CD4-positive, alpha-beta T cell treated with Interleukin-17A for 4 hours (primary cell): ENCODE data around the gene SOHLH1.

Source experiments
- DNase-seq: peaks from one replicate; pipeline ENCODE4 v3.0.0-alpha.2; 2020; ENCODE audit warnings: mixed read lengths

The SOHLH1 gene

DNA sequence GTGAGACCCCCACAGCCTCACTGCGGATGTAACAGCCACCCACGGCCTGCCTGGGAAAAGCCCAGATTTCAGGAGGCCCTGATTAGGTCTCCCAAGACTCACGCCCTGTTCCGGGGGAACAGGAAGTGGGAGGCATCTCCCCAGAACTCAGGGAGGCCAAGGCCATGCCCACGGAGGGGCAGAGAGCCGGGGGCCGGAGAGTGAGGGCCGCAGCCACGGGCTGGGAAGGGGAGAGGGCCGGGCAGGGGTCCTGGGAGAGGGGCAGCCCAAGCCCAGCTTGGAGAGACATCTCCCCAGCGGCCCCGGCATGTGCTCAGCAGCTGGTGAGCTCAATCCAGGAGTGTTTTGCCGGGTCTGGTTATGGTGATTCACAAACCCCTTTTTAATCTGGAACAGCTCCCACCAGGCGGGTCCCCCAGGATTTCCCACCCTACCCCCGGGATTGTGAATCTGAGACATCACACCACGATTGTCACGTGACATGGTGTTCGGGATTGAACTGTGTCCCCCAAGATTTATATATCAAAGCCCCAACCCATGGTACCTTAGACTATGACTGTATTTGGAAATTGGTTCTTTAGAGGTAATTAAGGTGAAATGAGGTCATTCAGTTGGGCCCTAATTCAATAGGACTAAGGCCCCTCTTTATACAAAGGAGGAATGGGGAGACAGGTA, 29.3 kb upstream of the SOHLH1 start:
- DNase-seq, result no peak

- no peak for DNase-seq
Observed at GRCh38 chr9:135727257-135727875, 28.1 kb upstream of the SOHLH1 start.

- DNase-seq, result no peak
Observed at GRCh38 chr9:135726138-135726853, 27.0 kb upstream of the SOHLH1 start.

GRCh38 chr9:135724186-135724787, 25.0 kb upstream of the SOHLH1 start:
- DNase-seq, result no peak

GRCh38 chr9:135722365-135722764, 23.1 kb upstream of the SOHLH1 start:
- DNase-seq, result no peak

DNA sequence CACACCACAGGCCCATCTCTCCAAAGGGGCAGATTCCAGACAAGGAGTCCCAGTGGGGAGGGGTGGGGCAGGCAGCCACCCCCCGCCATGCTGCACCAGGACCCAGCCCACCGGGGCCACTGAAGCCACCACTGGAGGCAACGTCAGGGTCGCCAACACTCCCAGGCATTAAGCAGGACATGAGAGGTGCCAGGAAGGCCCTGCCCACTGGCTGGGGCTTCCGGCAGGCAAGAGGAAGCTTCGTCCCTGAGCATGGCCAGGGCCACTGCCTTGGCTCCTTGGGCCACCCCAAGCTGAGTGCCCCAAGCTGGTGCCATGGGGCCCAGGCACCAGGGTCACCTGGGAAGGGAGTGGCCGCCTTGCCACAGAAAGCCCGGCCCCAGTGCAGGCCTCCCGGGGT, 20.2 kb upstream of the SOHLH1 start:
- no peak for DNase-seq

GRCh38 chr9:135718616-135719015, 19.3 kb upstream of the SOHLH1 start:
- no peak for DNase-seq

GRCh38 chr9:135717410-135717809, 18.1 kb upstream of the SOHLH1 start:
- DNase-seq, result no peak

DNA sequence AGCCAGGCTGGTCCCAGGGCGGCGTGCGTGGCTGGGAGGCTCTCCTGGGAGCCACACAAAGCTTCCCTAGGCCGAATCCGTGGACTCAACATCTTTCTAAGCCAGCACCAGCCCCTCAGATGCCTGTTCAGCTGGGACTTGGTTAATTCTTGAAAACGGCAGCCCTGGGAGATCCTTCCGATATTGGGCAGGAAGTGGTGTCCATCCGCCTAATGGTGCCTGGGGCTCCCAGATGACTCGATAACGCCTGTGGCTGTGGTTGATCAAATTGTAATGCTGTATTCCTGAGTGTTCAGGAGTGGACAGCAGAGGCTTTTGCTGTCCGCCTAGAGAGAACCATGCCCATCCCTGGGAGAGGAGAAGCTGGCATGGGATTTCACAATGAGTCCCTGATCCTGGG, 16.8 kb upstream of the SOHLH1 start:
- no peak for DNase-seq

GRCh38 chr9:135715056-135715595, 15.8 kb upstream of the SOHLH1 start:
- no peak for DNase-seq

GRCh38 chr9:135714242-135715055, 15.2 kb upstream of the SOHLH1 start:
- no peak for DNase-seq

- DNase-seq, result no peak
Observed at GRCh38 chr9:135712613-135713295, 13.5 kb upstream of the SOHLH1 start.

DNA sequence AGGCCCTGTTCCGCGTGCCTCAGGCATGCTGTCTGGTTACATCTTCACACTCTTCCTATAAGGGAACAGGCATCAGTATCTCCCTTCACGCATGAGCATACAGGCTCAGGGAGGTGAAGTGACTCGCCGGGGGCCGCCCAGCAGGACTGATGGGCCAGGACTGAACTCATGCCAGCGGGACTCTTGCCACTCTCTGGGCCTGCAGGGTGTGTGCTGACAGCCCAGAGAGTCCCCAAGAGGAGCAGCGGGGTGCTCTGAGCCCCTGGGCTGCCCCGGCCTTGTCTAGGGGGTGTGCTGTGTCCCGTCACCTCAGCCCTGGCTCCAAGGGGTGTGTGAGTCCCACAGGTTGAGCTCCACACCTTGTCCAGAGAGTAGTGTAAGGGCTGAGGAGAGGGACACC, 12.6 kb upstream of the SOHLH1 start:
- no peak for DNase-seq

DNA sequence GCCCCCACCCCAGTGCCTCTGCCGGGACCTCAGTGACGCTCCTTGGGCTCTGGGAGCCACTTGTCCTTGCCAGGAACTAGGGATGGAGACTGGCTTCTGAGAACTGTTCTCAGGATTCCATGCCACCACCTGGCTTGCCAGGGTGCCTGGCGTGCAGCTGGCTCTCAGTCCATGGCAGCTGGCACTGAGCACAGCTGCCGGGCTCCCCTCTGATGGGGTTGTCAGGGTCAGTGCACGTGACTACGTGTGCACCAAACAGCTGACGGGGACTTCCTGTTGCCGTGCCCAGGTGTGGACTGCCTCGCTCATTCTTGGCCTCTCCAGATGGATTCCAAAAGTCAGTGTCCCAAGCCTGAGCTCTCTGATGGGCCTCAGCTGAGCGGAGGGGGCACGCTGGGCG, 12.1 kb upstream of the SOHLH1 start:
- no peak for DNase-seq

DNA sequence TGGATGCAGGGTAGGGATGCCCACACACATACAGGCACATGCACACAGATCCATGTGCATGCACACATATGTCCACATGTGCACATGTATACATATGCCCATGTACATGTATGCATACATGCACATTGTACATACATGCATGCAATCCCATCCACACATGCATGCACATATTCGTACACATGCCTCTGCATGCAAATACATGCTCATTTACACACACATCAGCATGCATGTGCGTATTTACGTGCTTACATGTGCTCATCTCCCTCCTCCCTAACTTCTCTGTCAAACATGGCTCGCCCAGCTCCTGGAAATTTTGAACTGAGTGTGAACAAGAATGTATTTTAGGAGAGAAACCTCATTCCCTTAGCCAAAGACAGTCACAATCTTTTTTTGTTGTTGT, 8.9 kb upstream of the SOHLH1 start:
- no peak for DNase-seq

DNA sequence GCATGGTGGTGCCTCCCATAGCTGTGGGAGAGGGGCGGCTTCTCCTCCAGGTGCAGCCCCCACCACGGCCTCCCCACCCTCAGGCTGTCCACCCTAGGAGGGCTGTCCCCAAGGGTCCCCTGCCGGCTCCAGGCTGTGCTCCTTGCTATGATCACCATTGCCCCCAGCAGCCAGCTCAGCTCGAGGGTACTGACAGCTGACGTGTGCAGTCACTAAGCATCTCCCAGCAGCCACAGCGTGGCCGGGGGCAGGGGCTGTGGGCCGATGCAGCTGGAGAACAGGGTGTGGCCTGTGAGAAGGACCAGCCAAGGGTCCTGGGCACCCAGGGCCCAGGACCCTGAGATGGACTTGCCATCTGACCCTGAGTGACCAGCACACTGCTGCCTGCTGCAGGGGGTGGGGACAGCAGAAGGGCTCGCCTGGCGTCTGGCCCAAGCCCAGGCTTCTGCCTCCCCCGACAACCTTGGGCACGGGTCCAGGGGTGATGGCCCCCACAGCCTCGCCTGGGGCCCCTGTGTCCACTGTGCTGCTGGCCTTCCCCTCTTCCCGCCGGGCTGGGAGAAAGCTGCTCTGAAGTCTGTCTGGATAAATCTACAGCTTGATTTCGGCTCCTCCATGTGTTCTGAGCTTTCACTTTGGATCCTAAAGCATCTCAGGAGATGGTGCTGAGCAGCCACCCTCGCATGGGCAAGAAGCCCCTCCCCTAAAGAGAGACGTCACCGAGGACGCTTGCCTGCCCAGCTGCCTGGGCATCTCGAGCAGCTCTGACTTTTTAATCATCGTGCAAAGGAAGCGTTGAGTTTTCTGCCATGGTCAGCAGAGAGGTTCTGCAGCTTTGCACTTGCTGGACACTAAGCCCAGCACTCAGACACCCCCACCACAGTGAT, 8.2 kb upstream of the SOHLH1 start:
- no peak for DNase-seq

- no peak for DNase-seq
Observed at GRCh38 chr9:135706288-135706687, 7.0 kb upstream of the SOHLH1 start.

DNA sequence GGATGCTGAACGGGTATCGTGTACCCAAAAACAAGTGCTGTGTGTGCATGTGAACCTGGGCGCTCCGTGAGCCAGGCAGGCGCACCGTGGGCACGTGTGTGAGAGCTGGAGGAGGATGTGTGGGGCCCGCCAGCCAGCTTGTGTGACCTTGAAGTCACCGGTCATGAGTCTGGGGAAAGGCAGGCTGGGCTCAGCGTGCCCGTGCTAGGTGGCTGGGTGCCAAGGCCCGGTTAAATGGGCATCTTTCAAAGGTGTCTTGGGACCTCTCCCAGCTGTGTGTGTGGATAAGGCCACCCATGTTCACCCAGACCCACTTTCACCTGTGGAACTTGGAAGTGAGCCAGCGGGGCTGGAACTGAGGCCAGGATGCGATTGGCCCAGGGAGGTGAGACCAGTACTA, 6.1 kb upstream of the SOHLH1 start:
- DNase-seq, result no peak

- DNase-seq, result no peak
Observed at GRCh38 chr9:135704483-135704882, 5.2 kb upstream of the SOHLH1 start.

DNA sequence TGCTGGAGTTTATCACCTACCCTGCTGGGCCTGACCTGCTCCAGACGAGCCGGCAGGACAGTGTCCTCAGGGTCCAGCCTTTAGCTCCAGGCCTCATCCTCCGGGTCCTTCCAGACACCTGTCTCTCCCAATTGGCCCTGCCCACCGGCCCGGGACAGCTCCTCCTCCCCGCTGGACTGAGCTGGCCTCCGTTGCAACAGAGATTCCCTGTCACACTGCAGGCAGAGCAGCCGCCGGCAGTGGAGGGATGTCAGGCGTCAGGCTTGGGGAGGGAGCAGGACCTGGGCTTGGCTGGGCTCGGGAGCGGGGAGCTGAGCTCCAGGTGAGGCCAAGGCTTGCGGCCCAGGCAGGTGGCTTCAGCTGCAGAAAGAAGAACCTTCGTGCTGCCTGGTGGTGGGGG, 4.4 kb upstream of the SOHLH1 start:
- DNase-seq, result no peak
